Ascending aorta (tissue), 2 donors: Measurements from ENCODE around the gene NUAK2. TPM values are rescaled to one million over a fixed set of nuclear protein-coding genes. Genes with fewer than 3 reads are reported as not detected.

Experiments used
- DNase-seq, 2 donors: peaks; one replicate each; pipeline ENCODE4 v3.0.0-alpha.2; 2019; ENCODE audit warnings: low spot score in 2 of 2
- H3K27ac ChIP-seq, 2 donors: fragments of 200-600 bp; sonication (generic); one replicate each; pipeline ENCODE4 v1.5.1; 2016 to 2017; ENCODE audit warnings: mild to moderate bottlenecking in 1 of 2
- H3K27me3 ChIP-seq: fragments of 200-600 bp; sonication (generic); one replicate; pipeline ENCODE4 v1.5.1; 2017
- H3K36me3 ChIP-seq, 2 donors: fragments of 200-600 bp; sonication (generic); one replicate each; pipeline ENCODE4 v1.5.1; 2016
- H3K4me1 ChIP-seq, 2 donors: fragments of 200-600 bp; sonication (generic); one replicate each; pipeline ENCODE4 v1.5.1; 2016 to 2017; ENCODE audit warnings: mild to moderate bottlenecking in 1 of 2
- H3K4me3 ChIP-seq, 2 donors: fragments of 200-600 bp; sonication (generic); one replicate each; pipeline ENCODE4 v1.5.1; 2016 to 2017; ENCODE audit warnings: mild to moderate bottlenecking in 1 of 2
- H3K9me3 ChIP-seq, 2 donors: fragments of 200-600 bp; sonication (generic); one replicate each; pipeline ENCODE4 v1.5.1; 2016
- CTCF ChIP-seq, 3 experiments: fragments of 200-600 bp in 2 of 3; fragments of 450-650 bp in 1 of 3; sonication (generic) in 2 of 3; IDR thresholded peaks; one replicate each; pipeline ENCODE4 v1.5.1; 2016 to 2019; ENCODE audit warnings: antibody characterized with exemption in 3 of 3, mild to moderate bottlenecking in 1 of 3, moderate library complexity in 1 of 3
- intact Hi-C: fragments of 100-400 bp; cut with DNase I; formaldehyde crosslinking; loops from one replicate; pipeline ENCODE4 v1.15.1; 2023
- total RNA-seq: library from RNA; depleted of rRNA; stranded (reverse); fragments of >200 nt; gene quantifications from one replicate; pipeline ENCODE4 v1.1.0, GENCODE V29; 2016

NUAK2 gene
- total RNA-seq, 1 donor from 2014 or later, result 0.85 TPM

- no peak for TF ChIP-seq CTCF (IDR thresholded peaks at IDR 0.05)
- Histone ChIP-seq H3K4me3 (no peak overlapping the region), H3K27ac (no peak overlapping the region), H3K9me3 (no peaks in the 10 kb centered on the region), H3K27me3 (no peaks in the 10 kb centered on the region), H3K4me1 (no peaks in the 10 kb centered on the region), H3K36me3 (no peaks in the 10 kb centered on the region)
- DNase-seq, result no peak
- intact Hi-C loops, result loop anchor here (2.0 kb wide), 1 partner anchor 170 kb away; no protein-coding TSS in a partner anchor
These were observed 33.5 kb upstream of the NUAK2 start for GRCh38 chr1:205355075-205355453.

- TF ChIP-seq CTCF (IDR thresholded peaks at IDR 0.05), result peak; percentile 65 to 84 (median 83)
- Histone ChIP-seq H3K9me3 (no peaks in the 10 kb centered on the region), H3K36me3 (no peaks in the 10 kb centered on the region), H3K27me3 (no peaks in the 10 kb centered on the region), H3K4me3 (no peak overlapping the region), H3K4me1 (no peaks in the 10 kb centered on the region), H3K27ac (no peak overlapping the region)
- intact Hi-C loops, result loop anchor here (1.0 to 2.0 kb wide), 3 partner anchors 77 to 170 kb away; no protein-coding TSS in a partner anchor
- DNase-seq, result peak in 1 of 2 donors; percentile 78
These were observed 32.9 kb upstream of the NUAK2 start for GRCh38 chr1:205354259-205355074.

GRCh38 chr1:205353612-205354011 is 32.1 kb upstream of the NUAK2 start:
- Histone ChIP-seq H3K36me3 (no peaks in the 10 kb centered on the region), H3K27ac (no peak overlapping the region), H3K4me1 (no peaks in the 10 kb centered on the region), H3K9me3 (no peaks in the 10 kb centered on the region), H3K4me3 (no peak overlapping the region), H3K27me3 (no peaks in the 10 kb centered on the region)
- no peak for TF ChIP-seq CTCF (IDR thresholded peaks at IDR 0.05)
- intact Hi-C loops, result loop anchor here (1.0 to 2.0 kb wide), 3 partner anchors 78 to 171 kb away; no protein-coding TSS in a partner anchor
- no peak for DNase-seq

GRCh38 chr1:205353191-205353590 is 31.6 kb upstream of the NUAK2 start:
- no peaks in the 10 kb centered on the region for H3K9me3 ChIP-seq
- no peaks in the 10 kb centered on the region for H3K36me3 ChIP-seq
- no peak overlapping the region for H3K4me3 ChIP-seq
- DNase-seq, result no peak
- intact Hi-C loops, result no loop called here
- no peak overlapping the region for H3K27ac ChIP-seq
- H3K27me3 ChIP-seq, result no peaks in the 10 kb centered on the region
- TF ChIP-seq CTCF (IDR thresholded peaks at IDR 0.05), result no peak
- H3K4me1 ChIP-seq, result no peaks in the 10 kb centered on the region

GRCh38 chr1:205351984-205352713 is 30.6 kb upstream of the NUAK2 start:
- TF ChIP-seq CTCF (IDR thresholded peaks at IDR 0.05), result no peak
- intact Hi-C loops, result no loop called here

More at GRCh38 chr1:205351984-205352713, 30.6 kb upstream of the NUAK2 start:
- H3K4me3 ChIP-seq, result no peak overlapping the region
- H3K4me1 ChIP-seq, result no peaks in the 10 kb centered on the region
- no peaks in the 10 kb centered on the region for H3K27me3 ChIP-seq
- no peak for DNase-seq
- no peaks in the 10 kb centered on the region for H3K9me3 ChIP-seq
- H3K27ac ChIP-seq, result no peak overlapping the region
- no peaks in the 10 kb centered on the region for H3K36me3 ChIP-seq
